Activated CD4-positive, CD25-positive, alpha-beta regulatory T cell treated with anti-CD3 and anti-CD28 coated beads, Interleukin-2, amount 50 U/mL, for 72 hours (primary cell): ENCODE measurements around the gene INSIG1.
A peak's percentile ranks its signal among the peaks of the same experiment; 100 is the strongest.

Experiments used
- DNase-seq: peaks from one replicate; pipeline ENCODE4 v3.0.0; 2021

INSIG1 gene

GRCh38 chr7:155297517-155298287 lies at the start of gene INSIG1:
TSS of gene INSIG1 (plus strand) at chr7:155297878. CDS start at chr7:155298286, 408 bp downstream.
- peak; percentile 94 for DNase-seq

- DNase-seq, result no peak
Measured at GRCh38 chr7:155248366-155248756, 49.3 kb upstream of the INSIG1 start.

GRCh38 chr7:155251831-155252230 lies 45.8 kb upstream of the INSIG1 start:
- no peak for DNase-seq

- no peak for DNase-seq
Measured at GRCh38 chr7:155252444-155252887, 45.2 kb upstream of the INSIG1 start.

DNA sequence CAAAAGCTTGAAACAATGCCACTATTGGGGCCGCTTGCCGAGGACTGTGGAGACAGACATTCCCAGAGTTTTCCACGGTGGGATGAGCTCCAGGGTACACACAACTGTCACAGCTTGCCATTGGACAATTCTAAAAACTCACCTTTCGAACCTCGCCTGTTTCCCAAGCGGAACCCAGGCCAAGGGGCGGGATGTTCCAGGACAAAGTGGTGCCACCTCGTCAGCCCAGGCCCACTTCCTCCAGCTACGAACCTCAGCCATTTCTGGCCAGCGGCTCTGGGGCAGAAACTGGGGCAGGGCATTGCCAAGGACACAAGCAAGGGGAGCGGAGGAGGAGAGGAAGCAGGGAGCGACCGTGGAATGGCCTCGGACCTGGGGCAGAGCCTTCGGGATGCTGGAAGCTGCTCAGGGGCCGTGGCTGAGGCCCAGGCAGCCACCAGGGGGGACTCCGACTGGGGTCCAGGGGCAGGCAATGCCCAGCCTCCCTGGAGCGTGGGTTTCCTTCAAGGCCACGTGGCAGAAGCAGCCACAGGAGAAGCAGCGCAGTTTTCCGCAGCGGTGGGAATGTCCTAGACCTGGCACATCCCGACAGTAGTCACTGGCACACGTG lies 44.7 kb upstream of the INSIG1 start:
- DNase-seq, result no peak

GRCh38 chr7:155254018-155254417 lies 43.7 kb upstream of the INSIG1 start:
- DNase-seq, result no peak

DNA sequence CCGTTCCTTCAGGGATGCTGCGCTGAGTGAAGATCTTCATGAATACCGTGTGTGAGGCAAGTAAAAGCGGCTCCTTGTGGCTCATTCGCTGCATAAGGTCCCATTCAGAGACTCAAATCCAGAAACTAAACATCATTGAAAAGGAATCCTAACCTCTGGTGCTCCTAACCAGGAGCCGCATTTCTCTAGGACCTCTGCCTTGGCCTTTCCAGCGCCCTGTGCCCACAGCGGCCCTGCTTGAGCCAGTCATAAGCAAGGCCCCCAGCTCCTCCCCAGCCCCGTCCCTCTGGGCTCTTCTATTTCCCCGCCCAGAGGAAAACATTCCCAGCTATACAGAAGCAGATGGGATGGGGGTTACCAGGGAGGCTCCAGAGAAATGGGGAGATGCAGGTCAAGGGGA lies 42.6 kb upstream of the INSIG1 start:
- DNase-seq, result no peak

DNA sequence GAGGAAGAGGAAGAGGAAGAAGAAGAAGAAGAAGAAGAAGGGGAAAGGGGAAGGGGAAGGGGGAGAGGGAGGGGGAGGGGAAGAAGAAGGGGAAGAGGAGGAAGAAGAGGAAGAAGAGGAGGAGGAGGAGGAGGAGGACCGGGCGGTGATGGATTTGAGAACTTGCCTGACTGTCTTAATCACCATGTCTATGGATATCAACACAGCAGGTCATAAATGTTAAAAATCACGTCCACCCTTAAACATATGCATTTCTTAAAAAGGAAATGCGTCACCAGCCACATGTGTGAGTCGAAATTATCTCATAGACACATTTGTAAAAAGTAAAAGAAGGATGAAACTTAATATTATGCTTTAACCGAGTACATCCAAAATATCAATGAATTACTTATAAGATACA lies 42.1 kb upstream of the INSIG1 start:
- no peak for DNase-seq

DNA sequence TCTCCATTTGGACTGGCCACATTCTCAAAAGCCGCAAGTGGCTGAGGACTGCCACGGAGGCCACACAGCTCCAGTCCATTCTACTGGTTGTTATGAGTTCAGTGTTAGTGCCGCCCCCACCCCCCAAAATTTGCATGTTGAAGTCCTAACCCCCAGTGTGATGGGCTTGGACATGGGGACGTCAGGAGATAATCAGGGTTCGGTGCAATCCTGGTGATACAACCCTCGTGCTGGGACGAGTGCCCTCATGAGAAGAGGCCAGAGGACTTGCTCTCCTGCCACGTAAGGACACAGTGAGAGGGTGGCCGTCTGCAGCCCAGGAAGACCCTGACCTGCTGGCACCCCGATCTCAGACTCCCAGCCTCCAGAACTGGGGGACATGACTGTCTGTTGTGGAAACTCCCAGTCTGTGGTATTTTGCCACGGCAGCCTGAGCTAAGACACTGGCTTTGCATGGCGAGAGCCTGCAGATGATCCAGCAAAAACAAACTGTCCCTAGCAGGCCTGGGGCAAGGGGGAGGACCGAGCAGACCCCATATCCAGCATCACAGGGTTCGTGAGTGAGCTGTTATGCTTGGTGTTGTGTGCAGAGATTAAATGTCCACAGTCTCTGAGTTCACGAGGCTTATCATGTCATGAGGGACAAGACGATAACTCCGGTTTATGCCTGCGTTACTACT lies 41.5 kb upstream of the INSIG1 start:
- no peak for DNase-seq

- DNase-seq, result no peak
Measured at GRCh38 chr7:155256761-155257481, 40.8 kb upstream of the INSIG1 start.

DNA sequence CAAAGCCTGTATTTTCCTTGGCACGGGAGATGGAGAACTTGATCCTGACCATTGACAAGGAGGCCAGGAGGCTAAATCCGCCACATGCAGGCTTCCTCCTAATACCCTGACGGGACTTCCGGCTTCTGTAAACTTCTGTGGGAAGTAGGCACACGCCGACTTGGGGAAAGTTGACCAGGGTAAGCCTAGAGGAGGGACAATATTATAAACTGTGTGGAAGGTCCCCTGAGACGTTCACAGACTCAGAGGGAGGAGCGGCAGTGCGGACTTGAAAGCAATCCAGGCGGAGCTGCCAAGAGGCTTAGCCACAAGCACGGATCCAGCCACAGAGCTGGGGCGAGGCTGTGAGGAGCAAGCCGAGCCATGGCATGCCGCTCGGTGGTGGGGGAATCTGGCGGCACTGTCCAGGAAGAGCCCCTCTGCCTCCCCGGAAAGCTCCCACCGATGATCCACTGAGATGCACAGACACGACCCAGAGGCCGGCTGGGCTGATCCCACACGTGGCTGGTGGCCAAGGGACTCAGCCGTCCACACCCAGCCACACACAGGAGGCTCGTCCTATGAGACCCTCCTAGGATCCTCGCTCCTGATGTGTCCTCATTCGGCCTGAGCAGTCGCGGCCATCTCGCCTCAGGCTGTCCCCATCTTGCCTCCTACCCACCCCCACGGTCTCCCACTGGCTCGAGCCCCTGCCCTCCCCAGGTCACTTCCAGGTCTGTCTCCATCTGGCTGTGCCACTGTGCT lies 40.0 kb upstream of the INSIG1 start:
- DNase-seq, result no peak

DNA sequence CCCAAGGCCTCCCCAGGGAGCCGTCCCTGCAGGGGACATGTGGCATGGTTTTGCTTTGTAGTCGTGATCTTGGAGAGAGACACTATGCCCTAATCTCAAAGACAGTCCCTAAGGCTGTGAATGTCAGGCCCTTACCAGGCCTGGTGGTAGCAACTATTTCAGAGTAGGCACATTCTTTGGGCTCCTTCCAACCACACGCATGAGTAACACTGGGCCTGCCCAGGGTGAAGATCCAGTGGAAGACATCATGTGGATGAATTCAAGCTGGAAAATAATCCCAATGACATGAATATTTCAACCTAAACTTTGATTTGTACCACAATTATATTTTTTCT lies 39.5 kb upstream of the INSIG1 start:
- DNase-seq, result no peak

GRCh38 chr7:155259866-155260497 lies 37.7 kb upstream of the INSIG1 start:
- no peak for DNase-seq

- DNase-seq, result no peak
Measured at GRCh38 chr7:155260498-155260872, 37.2 kb upstream of the INSIG1 start.

DNA sequence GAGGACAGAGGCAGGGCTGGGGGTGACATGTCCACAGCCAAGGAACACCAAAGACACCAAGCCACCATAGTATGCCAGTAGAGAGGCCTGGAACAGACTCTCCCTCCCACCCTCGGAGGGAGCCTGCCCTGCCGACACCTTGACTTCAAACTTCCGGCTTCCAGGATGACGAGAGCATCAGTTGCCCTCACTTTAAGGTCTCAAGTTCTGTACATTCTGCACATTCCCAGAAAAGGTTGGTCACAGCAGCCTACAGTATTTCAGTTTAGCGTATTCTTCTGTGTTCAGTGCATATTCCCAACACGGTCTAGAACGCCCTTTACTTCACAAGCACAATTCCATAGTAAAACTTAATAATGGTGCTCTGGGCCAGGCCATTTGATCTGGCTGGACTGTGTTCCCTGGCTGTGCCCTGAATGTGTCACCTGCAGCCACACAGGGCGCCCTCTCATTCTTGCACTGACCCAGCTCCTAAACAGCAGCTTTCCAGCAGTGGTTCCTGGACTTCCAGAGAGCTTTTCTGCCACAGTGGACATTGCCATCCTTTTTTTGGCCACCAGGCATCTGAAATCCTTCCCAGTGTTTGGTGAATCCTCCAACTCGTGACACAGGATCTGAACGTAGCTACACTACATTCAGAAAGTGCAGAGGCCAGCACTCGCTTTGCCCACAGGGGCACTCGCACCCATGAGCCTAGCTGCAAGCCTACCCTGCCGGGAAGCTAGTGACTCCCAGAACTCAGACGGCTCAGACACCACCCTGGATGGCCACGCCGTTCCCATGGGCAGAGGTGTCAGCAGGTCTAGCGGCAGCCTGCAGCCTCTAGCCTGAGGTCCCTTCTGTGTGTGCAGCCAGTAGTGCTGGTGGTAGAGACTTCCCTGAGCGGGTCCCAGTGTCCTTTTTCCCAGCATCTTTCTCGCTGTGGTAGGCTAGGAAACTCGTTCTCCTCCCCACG lies 36.4 kb upstream of the INSIG1 start:
- DNase-seq, result no peak

GRCh38 chr7:155262031-155262430 lies 35.6 kb upstream of the INSIG1 start:
- DNase-seq, result no peak

- DNase-seq, result no peak
Measured at GRCh38 chr7:155263051-155263450, 34.6 kb upstream of the INSIG1 start.

GRCh38 chr7:155263581-155264143 lies 34.0 kb upstream of the INSIG1 start:
- no peak for DNase-seq

DNA sequence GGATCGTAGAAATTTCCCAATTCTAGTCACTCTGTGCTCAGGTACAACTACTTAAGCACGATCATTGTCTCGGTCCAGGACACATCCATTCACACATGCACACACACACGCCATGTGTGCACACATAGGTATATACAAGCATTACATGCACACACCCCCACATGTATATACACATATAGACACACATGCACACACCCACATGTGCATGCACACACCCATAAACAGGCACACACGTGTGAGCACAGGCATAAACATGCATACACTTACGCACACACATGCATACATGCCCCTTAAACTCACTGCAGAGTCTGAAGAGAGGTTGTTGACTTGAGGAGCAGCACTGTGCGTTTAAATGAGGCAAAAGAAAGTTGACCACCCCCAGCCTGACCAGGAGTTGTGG lies 32.5 kb upstream of the INSIG1 start:
- DNase-seq, result no peak

- no peak for DNase-seq
Measured at GRCh38 chr7:155265961-155266360, 31.7 kb upstream of the INSIG1 start.

GRCh38 chr7:155266440-155266839 lies 31.2 kb upstream of the INSIG1 start:
- no peak for DNase-seq
